WERI-Rb-1 (cell line): ENCODE data around the gene SZT2.

Source experiments
- DNase-seq: peaks from one replicate; pipeline ENCODE4 v3.0.0-alpha.2; 2020
- H3K27ac ChIP-seq: fragments of 250-450 bp; sonication (Bioruptor Pico); 2 replicates; pipeline ENCODE4 v1.5.1; 2020; ENCODE audit warnings: mild to moderate bottlenecking, moderate library complexity
- H3K27me3 ChIP-seq: fragments of 250-450 bp; sonication (Bioruptor Pico); 2 replicates; pipeline ENCODE4 v1.5.1; 2021; ENCODE audit warnings: mild to moderate bottlenecking, low read depth, moderate library complexity; ENCODE audit not compliant: insufficient read depth, severe bottlenecking
- H3K36me3 ChIP-seq: fragments of 250-450 bp; sonication (Bioruptor Pico); 2 replicates; pipeline ENCODE4 v1.5.1; 2020; ENCODE audit warnings: mild to moderate bottlenecking, moderate library complexity
- H3K4me3 ChIP-seq: 2 replicates; pipeline ENCODE4 v1.5.1; 2011; ENCODE audit warnings: low read depth, mild to moderate bottlenecking, control low read depth, low read length
- H3K9me3 ChIP-seq: fragments of 250-450 bp; sonication (Bioruptor Pico); 2 replicates; pipeline ENCODE4 v1.5.1; 2021; ENCODE audit warnings: mild to moderate bottlenecking, moderate library complexity; ENCODE audit not compliant: severe bottlenecking
- TF ChIP-seq, protein P1 (sequence below): IDR thresholded peaks from 2 replicates; pipeline ENCODE4 v1.5.1; 2011; ENCODE audit warnings: low read depth, mild to moderate bottlenecking, control low read depth, inconsistent platforms, low read length

Gene SZT2

DNA sequence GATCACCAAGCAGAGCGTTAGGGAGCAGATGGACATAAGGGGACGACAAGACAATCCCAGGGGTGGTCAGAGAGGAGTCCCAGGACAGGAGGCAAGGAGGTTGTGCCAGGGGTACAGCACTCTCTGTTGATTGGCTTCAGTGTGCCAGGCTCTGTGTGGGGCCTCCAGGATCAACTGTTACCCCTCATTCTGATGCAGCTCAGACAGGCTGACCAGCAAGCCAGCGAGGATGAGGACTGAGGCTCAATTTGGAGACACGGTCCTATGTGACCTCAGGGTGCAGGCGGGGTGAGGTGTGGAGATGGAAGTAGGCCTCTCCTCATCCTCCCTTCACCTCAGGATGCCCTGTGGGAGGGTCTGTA is 60.0 kb downstream of the SZT2 start:
- Histone ChIP-seq H3K27me3 (no peaks in the 10 kb centered on the region), H3K4me3 (no peak overlapping the region), H3K36me3 (peaks cover 73% of the 10 kb centered on the region), H3K9me3 (no peaks in the 10 kb centered on the region), H3K27ac (no peak overlapping the region)
- TF ChIP-seq, protein P1, sequence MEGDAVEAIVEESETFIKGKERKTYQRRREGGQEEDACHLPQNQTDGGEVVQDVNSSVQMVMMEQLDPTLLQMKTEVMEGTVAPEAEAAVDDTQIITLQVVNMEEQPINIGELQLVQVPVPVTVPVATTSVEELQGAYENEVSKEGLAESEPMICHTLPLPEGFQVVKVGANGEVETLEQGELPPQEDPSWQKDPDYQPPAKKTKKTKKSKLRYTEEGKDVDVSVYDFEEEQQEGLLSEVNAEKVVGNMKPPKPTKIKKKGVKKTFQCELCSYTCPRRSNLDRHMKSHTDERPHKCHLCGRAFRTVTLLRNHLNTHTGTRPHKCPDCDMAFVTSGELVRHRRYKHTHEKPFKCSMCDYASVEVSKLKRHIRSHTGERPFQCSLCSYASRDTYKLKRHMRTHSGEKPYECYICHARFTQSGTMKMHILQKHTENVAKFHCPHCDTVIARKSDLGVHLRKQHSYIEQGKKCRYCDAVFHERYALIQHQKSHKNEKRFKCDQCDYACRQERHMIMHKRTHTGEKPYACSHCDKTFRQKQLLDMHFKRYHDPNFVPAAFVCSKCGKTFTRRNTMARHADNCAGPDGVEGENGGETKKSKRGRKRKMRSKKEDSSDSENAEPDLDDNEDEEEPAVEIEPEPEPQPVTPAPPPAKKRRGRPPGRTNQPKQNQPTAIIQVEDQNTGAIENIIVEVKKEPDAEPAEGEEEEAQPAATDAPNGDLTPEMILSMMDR = no peak
- DNase-seq = no peak

DNA sequence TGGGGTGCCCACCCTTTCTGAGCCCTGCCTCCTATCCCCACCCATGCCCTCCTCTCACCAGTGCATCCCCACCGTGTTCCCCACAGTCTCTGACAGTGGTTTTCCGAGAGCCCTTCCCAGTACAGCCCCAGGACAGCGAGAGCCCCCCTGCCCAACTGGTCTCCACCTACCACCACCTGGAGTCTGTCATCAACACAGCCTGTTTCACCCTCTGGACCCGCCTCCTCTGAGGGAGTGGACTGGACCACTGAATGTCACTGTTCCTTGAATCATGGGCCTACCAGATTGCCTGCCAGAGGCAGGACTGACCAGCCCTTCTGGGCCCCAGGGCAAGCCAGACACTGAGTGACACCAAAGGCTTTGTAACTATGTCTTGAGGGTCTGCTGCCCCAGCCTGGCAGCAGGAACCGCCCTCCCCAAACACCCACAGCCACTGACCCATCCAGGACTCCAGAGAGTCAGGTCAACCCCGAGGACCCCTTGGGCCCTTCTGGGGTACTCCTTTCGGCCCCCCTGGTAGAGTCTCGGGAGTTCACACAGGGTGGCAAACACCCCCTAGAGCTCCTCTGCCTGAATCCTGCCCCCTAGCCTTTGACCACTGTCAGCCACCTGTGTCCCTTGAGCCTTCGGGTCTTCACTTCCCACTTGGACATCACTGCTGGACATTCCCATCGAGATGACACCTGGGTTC is 60.7 kb downstream of the SZT2 start:
- H3K36me3 ChIP-seq = peaks cover 69% of the 10 kb centered on the region
- TF ChIP-seq, protein P1 = no peak
- H3K27me3 ChIP-seq = no peaks in the 10 kb centered on the region
- no peak overlapping the region for H3K4me3 ChIP-seq
- no peak for DNase-seq
- no peak overlapping the region for H3K27ac ChIP-seq
- H3K9me3 ChIP-seq = no peaks in the 10 kb centered on the region

DNA sequence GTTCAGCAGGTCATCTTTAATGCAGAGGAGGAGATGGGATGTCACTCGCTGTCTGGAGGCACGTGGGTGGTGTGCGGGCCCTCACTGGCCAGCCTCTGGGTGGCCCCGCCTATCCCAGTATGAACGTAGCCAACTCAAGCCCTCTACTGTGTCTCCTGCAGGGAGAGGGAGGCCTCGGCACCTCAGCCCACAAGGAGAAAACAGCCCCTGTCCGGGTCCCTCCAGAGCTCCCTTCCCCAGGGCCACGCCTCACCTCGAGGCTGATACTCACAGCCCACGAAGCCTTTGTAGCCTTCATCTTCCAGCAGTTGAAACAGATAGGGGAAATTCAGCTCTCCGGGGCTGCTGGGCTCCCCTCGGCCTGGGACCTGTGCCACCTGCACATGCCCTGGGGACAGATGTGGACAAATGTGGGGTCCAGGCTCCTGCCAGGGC is 61.5 kb downstream of the SZT2 start:
- no peak for DNase-seq
- TF ChIP-seq, protein P1 = no peak
- Histone ChIP-seq H3K27me3 (no peaks in the 10 kb centered on the region), H3K9me3 (no peaks in the 10 kb centered on the region), H3K27ac (no peak overlapping the region), H3K4me3 (no peak overlapping the region), H3K36me3 (peaks cover 61% of the 10 kb centered on the region)

DNA sequence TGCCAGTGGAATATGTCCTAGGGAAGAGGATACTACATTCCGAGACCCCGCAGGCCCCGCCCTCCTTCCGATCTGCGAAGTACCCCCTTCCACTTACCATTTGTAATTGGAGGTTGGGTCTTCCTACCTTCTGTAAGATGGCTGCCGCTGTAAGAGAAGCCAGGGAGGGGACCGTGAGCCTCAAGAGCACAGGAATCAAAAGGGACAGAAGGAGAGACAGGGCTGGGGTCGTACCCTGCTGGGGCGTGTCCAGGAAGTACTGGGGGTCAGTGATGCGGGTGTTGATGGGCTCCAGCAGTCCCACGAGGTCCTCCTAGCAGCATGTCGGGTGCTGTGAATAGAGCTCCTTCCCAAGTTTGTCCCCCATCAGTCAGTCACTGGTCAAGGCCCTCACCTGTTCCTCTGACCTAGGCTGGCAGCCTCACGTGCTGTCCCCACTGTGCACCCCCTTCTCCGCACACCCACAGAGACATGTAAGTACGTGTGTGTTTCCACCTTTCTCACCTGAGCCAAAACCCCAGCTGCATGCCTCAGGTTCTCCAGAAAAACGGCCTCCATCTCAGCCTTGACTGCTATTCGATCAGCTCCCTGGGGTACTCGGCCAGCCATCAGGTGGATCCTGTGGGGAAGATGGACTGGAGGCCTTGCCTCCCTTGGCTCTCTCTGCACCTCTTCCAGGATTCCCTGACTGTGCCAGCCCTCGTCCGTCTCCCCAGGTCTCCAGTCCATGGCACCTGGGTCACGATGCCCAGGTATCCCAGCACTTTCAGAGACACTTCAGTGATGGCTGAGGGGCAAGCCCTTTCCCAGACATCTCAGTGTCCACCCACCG is 62.2 kb downstream of the SZT2 start:
- TF ChIP-seq, protein P1 = no peak
- H3K27me3 ChIP-seq = no peaks in the 10 kb centered on the region
- H3K36me3 ChIP-seq = peaks cover 54% of the 10 kb centered on the region
- no peak overlapping the region for H3K4me3 ChIP-seq
- H3K9me3 ChIP-seq = no peaks in the 10 kb centered on the region
- DNase-seq = no peak
- no peak overlapping the region for H3K27ac ChIP-seq

DNA sequence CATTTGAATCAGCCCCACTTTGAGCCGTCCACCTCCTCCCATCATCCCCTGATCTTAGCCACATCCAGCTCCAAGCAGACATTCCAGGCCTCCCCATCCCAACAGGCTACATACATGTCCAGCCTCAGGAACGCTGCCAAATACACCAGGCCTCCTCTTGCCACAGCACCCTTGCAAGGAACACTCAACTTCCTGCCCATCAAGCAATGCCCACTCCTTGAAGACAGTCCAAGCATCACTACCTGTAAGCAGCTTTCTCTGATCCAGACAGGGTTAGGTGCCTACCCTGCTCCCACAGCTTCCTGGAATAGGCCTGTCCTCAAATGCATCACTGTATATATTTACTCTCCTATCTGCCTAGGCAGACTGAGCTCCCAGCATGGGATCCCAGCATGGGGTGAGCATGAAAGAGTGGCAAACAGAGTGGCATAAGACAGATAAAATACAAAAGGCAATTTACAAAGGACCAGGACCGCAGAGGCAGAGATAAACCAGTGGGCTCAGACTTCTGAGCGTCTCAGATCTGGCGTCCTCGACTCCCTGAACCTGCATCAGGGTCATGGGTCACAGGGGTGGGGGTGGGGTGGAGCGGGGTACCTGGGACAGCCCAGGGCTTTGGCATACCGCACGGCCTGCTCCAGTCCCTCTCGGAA is 63.2 kb downstream of the SZT2 start:
- DNase-seq = no peak
- peaks cover 44% of the 10 kb centered on the region for H3K36me3 ChIP-seq
- TF ChIP-seq, protein P1 = no peak
- peak overlapping the region; percentile 76 for H3K4me3 ChIP-seq
- no peaks in the 10 kb centered on the region for H3K9me3 ChIP-seq
- no peaks in the 10 kb centered on the region for H3K27me3 ChIP-seq
- peak overlapping the region; percentile 86 for H3K27ac ChIP-seq
